Fibroblast of lung (primary cell): ENCODE data around the gene P3R3URF. TPM values are rescaled to one million over a fixed set of nuclear protein-coding genes. Genes with fewer than 3 reads are reported as not detected.

Source experiments
- DNase-seq, 2 donors: peaks; one replicate each; pipeline versions ENCODE4 v3.0.0 to v3.0.0-alpha.2; 2010; ENCODE audit warnings: low read depth in 2 of 2
- H2AFZ ChIP-seq: 2 replicates; pipeline ENCODE4 v1.5.1; 2012; ENCODE audit warnings: low read length, control low read depth, inconsistent platforms
- H3K27ac ChIP-seq: 2 replicates; pipeline ENCODE4 v1.5.1; 2011; ENCODE audit warnings: low read length, control low read depth; ENCODE audit not compliant: insufficient read depth
- H3K27me3 ChIP-seq: 2 replicates; pipeline ENCODE4 v1.5.1; 2011; ENCODE audit warnings: mild to moderate bottlenecking, low read length; ENCODE audit not compliant: control insufficient read depth, insufficient read depth
- H3K36me3 ChIP-seq: 2 replicates; pipeline ENCODE4 v1.5.1; 2011; ENCODE audit warnings: low read length; ENCODE audit not compliant: control insufficient read depth, insufficient read depth
- H3K4me1 ChIP-seq: 2 replicates; pipeline ENCODE4 v1.5.1; 2011; ENCODE audit warnings: low read length; ENCODE audit not compliant: control insufficient read depth, insufficient read depth; ENCODE audit errors: extremely low read depth
- H3K4me2 ChIP-seq: 2 replicates; pipeline ENCODE4 v1.5.1; 2011; ENCODE audit warnings: low read length, control low read depth; ENCODE audit not compliant: insufficient read depth; ENCODE audit errors: extremely low read depth
- H3K4me3 ChIP-seq, 4 experiments: fragments of 200-600 bp in 1 of 4; sonication (generic) in 1 of 4; replicated peaks in 1 of 4; 2 replicates each; pipeline ENCODE4 v1.5.1; 2011 to 2016; ENCODE audit warnings: low read length in 4 of 4, low read depth in 3 of 4, mild to moderate bottlenecking in 3 of 4, control low read depth in 2 of 4, inconsistent platforms in 1 of 4, mixed read lengths in 1 of 4; ENCODE audit not compliant: insufficient read depth in 1 of 4; ENCODE audit errors: control extremely low read depth in 1 of 4
- H3K79me2 ChIP-seq: 2 replicates; pipeline ENCODE4 v1.5.1; 2012; ENCODE audit warnings: mild to moderate bottlenecking, low read length, inconsistent platforms; ENCODE audit not compliant: control insufficient read depth, insufficient read depth
- H3K9ac ChIP-seq: 2 replicates; pipeline ENCODE4 v1.5.1; 2011; ENCODE audit warnings: mild to moderate bottlenecking, low read length, control low read depth; ENCODE audit not compliant: insufficient read depth
- H3K9me3 ChIP-seq: 2 replicates; pipeline ENCODE4 v1.5.1; 2012; ENCODE audit warnings: low read depth, low read length; ENCODE audit not compliant: control insufficient read depth, insufficient read depth
- H4K20me1 ChIP-seq: 2 replicates; pipeline ENCODE4 v1.5.1; 2011; ENCODE audit warnings: low read length; ENCODE audit not compliant: control insufficient read depth, insufficient read depth; ENCODE audit errors: extremely low read depth
- CTCF ChIP-seq, 2 donors: IDR thresholded peaks in 1 of 2; conservative IDR thresholded peaks in 1 of 2; 1 replicate in 1 of 2; 2 replicates in 1 of 2; pipeline ENCODE4 v1.5.1; 2011 to 2012; ENCODE audit warnings: low read length in 2 of 2, control low read depth in 1 of 2, inconsistent platforms in 1 of 2, low read depth in 1 of 2, mild to moderate bottlenecking in 1 of 2
- EZH2 ChIP-seq: IDR thresholded peaks from 2 replicates; pipeline ENCODE4 v1.5.1; 2012; ENCODE audit warnings: low read length, control low read depth, mild to moderate bottlenecking; ENCODE audit errors: missing control alignments
- polyA plus RNA-seq, 2 donors: library from polyadenylated mRNA; depleted of rRNA in 1 of 2; stranded (reverse) in 1 of 2; unstranded in 1 of 2; fragments of >200 nt; gene quantifications; 2 replicates each; pipeline ENCODE4 v1.2.1, GENCODE V29; 2011 to 2012; ENCODE audit warnings: missing spikeins in 1 of 2
- total RNA-seq: library from RNA; depleted of rRNA; stranded (reverse); fragments of >200 nt; gene quantifications from 2 replicates; pipeline ENCODE4 v1.2.1, GENCODE V29; 2014

P3R3URF gene
- total and polyA plus RNA-seq, 2 donors (not counting 1 experiment from before 2014, with no cell fraction given) = not detected

GRCh38 chr1:46190539-46190938, 14.3 kb upstream of the P3R3URF start:
- DNase-seq = no peak
- no peaks in the 10 kb centered on the region for H3K27me3 ChIP-seq
- no peaks in the 10 kb centered on the region for H3K9me3 ChIP-seq
- H3K4me2 ChIP-seq = no peak overlapping the region
- H3K27ac ChIP-seq = no peak overlapping the region
- H3K36me3 ChIP-seq = peaks cover 13% of the 10 kb centered on the region
- TF ChIP-seq CTCF (conservative IDR thresholded peaks at IDR 0.05 in 1 of 2, IDR thresholded peaks at IDR 0.05 in 1 of 2; ENCODE audit: low read depth in 1 of 2, low read length in 2 of 2) = no peak
- no peak for TF ChIP-seq EZH2
- no peak overlapping the region for H2AFZ ChIP-seq
- no peaks in the 10 kb centered on the region for H4K20me1 ChIP-seq
- H3K79me2 ChIP-seq = no peaks in the 10 kb centered on the region
- no peak overlapping the region for H3K9ac ChIP-seq
- H3K4me1 ChIP-seq = no peaks in the 10 kb centered on the region
- no peak overlapping the region for H3K4me3 ChIP-seq

GRCh38 chr1:46188295-46189030, 12.2 kb upstream of the P3R3URF start:
- no peaks in the 10 kb centered on the region for H3K27me3 ChIP-seq
- H4K20me1 ChIP-seq = no peaks in the 10 kb centered on the region
- H3K4me1 ChIP-seq = peaks cover 2% of the 10 kb centered on the region
- DNase-seq = no peak
- H3K9ac ChIP-seq = no peak overlapping the region
- H3K36me3 ChIP-seq = peaks cover 13% of the 10 kb centered on the region
- no peak overlapping the region for H2AFZ ChIP-seq
- TF ChIP-seq CTCF (conservative IDR thresholded peaks at IDR 0.05 in 1 of 2, IDR thresholded peaks at IDR 0.05 in 1 of 2; ENCODE audit: low read depth in 1 of 2, low read length in 2 of 2) = no peak
- no peak for TF ChIP-seq EZH2
- no peak overlapping the region for H3K4me2 ChIP-seq
- H3K27ac ChIP-seq = no peak overlapping the region
- H3K4me3 ChIP-seq = no peak overlapping the region
- no peaks in the 10 kb centered on the region for H3K79me2 ChIP-seq
- H3K9me3 ChIP-seq = no peaks in the 10 kb centered on the region

- H3K36me3 ChIP-seq = peaks cover 8% of the 10 kb centered on the region
- no peak overlapping the region for H3K4me3 ChIP-seq
- no peaks in the 10 kb centered on the region for H4K20me1 ChIP-seq
- no peaks in the 10 kb centered on the region for H3K27me3 ChIP-seq
- H3K9me3 ChIP-seq = no peaks in the 10 kb centered on the region
- TF ChIP-seq CTCF (conservative IDR thresholded peaks at IDR 0.05 in 1 of 2, IDR thresholded peaks at IDR 0.05 in 1 of 2; ENCODE audit: low read depth in 1 of 2, low read length in 2 of 2) = no peak
- TF ChIP-seq EZH2 = no peak
- no peak overlapping the region for H2AFZ ChIP-seq
- no peak for DNase-seq
- no peak overlapping the region for H3K27ac ChIP-seq
- no peak overlapping the region for H3K4me2 ChIP-seq
- H3K79me2 ChIP-seq = no peaks in the 10 kb centered on the region
- no peak overlapping the region for H3K9ac ChIP-seq
- peaks cover 9% of the 10 kb centered on the region for H3K4me1 ChIP-seq
Measured at GRCh38 chr1:46187106-46187869, 11.0 kb upstream of the P3R3URF start.
